Measurements from ENCODE around the gene NOTCH2.

DNA sequence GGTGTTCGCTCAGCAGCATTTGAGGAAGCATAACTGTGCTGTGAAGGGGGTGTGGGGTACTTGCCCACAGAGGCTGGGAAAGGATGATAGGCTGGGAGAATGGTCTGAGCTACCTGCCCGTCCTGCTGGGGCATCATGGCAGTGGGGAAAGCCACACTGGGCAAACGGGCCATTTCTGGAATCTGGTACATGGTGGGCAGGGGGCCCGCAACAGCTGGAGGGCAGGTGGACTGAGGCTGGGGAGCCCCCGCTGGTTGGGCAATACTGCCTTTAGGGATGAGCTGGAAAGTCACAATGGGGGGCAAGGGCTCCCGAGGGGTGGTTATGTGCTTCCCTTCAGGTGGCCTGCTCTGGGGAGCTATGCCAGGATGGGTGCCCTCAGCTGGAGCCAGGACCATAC is 153.9 kb downstream of the NOTCH2 start:
- TF ChIP-seq, protein P1, sequence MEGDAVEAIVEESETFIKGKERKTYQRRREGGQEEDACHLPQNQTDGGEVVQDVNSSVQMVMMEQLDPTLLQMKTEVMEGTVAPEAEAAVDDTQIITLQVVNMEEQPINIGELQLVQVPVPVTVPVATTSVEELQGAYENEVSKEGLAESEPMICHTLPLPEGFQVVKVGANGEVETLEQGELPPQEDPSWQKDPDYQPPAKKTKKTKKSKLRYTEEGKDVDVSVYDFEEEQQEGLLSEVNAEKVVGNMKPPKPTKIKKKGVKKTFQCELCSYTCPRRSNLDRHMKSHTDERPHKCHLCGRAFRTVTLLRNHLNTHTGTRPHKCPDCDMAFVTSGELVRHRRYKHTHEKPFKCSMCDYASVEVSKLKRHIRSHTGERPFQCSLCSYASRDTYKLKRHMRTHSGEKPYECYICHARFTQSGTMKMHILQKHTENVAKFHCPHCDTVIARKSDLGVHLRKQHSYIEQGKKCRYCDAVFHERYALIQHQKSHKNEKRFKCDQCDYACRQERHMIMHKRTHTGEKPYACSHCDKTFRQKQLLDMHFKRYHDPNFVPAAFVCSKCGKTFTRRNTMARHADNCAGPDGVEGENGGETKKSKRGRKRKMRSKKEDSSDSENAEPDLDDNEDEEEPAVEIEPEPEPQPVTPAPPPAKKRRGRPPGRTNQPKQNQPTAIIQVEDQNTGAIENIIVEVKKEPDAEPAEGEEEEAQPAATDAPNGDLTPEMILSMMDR (IDR thresholded peaks at IDR 0.05) = no peak
- TF ChIP-seq POLR2A (IDR thresholded peaks at IDR 0.05) = no peak

Data from breast epithelium (tissue), 3 donors.